ENCODE results near the gene ARSA.
A peak's percentile ranks its signal among the peaks of the same experiment; 100 is the strongest.

Gene ARSA

DNA sequence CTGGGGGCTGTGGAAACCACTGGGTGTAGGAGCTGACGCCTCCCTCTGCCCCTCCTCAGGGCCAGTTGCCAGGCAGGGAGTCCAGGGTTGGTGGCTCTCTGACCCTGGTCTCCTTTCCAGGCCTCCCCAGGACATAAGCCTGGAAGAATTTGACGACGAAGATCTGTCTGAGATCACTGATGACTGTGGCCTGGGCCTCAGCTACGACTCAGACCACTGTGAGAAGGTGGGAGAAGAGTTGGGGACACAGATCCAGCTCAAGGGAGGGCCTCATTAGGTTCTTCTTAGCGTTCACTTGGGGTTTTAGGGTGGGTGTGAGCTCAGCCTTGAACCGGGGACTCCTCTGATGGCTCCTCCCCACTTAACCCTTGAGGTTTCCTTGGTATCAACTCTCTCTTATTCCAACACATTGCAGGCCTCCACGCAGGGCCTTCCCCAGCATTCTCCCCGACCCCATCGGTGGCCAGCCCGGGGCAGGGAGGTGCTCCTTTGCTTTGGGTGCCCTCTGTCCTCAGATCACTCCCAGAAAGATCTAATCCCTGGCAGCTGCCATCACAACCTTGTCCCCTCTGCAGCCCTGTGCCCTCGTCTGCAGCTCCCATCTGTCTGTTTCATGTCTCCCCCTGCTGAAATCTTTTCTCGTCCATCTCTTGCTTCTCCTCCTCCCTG is 26.1 kb downstream of the ARSA start:
- DNase-seq, result no peak

DNA sequence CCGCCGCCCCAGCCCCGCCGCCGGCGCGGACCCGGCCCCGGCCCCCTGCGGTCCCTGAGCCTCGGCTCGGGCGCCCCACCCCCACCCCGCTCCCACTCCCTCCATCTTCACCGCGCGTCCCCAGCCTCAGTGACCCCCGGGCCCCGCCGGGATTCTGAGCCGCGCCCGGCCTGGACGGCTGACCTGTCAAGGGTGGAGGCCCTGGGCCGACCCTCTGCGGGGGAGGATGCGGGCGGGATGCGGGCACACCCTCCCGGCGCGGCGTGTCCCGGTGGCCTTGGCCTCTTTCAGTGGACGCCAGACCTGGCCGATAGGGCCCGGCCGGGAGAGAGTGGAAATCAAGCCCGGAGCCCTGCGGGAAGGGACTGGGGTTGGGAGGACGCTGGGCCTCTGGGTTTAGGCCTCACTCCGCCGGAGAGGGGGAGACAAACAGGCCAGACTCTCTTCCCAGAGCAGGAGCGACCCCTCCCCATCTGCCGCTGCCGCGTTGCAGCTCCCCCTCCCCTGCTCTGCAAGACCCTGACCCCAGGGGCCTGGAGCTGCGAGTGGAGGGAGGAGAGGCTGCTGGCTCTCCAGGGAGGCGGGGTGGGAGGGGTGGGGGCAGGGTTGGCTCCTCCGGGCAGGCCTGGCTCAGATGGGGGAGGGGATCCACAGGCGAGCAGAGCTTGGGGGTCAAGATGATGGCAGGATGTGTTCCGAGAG is 26.8 kb downstream of the ARSA start:
- DNase-seq, result peak; percentile 35

DNA sequence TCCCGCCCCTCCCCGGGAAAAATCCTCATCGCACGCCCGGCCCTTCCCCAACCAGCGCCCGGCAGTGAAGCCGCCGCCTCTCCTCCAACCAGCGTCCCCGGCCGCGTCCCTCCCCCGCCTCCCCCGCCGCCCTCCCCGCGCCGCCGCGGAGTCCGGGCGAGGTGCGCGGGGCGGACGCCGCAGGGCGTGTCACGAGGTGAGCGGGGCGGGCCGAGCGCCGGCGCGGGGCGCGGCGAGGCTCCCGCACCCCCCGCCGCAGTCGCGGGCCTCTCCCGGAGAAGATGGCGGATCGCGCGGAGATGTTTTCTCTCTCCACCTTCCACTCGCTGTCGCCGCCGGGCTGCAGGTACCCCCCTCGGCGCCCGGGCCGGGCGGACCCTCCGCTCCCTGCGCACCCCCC is 27.4 kb downstream of the ARSA start, which contains the start of gene MAPK8IP2:
Gene MAPK8IP2 (plus strand): TSS at position 256 of the 400 bp plus-strand sequence. CDS start 26 bp downstream, at position 282.
- DNase-seq, result peak; percentile 79

DNA sequence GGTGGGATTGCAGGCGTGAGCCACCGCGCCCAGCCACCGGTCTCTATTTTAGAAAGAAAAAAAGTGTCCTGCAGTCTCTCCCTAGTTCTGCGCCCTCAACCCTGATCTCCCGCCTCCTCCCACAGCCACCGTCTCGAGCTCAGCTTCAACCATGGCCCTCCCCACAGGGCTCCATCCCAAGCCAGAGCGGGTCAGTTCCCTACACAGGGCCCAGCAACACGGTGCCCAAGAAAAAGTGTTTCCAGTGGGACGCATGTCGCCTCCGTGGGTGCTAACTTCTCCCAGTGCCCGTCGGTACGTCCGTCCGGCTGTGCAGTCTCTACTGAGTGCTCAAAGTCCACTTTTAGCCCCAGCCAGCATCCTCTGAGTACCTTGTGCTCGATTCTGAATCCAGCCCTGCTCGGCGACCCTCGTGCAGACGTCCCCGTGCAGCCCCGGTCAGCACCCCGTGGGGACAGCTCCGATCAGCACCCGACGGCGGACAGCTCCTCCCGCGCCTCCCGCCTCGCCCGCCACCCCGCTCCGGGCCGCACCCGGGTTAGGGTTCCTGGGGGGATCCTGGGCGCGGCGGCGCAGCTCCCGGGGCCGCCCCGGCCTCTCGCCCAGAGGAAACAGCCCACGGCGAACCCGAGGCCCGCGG is 28.0 kb downstream of the ARSA start:
- peak; percentile 62 for DNase-seq

DNA sequence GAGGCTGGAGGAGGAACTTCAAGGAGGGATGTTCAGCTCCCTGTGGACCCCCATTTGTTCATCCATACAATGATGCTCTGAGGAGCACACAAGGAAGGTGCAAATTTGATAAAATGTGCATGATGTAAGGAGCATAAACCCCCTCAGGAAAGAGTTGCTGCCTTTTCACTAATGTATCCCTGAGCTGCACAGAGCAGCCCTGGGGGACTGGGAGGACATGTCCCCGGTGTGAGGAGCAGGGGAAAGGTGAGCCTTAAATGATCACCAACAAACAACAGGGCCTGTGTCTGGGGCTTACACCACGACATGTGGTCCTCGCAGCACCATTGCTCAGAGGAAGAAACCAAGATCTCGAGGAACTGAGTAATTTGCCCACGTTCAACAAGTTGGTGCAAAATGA is 30.9 kb downstream of the ARSA start:
- no peak for DNase-seq

DNA sequence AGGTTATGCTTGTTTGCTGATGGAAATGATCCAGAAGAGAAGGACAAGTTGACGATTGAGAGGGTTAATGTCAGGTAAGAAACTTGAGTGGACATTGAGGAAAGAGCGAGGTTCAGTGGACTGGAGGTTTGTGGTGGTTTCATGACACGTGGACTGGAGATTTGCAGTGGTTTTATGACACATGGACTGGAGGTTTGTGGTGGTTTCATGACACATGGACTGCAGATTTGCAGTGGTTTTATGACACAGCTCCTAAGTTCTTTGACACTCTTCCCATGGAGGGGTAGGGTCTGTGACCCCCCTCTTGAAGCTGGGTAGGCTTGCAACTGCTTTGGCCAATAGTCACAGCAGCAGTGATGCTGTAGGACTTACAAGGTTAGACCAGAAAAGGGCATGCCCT is 32.8 kb downstream of the ARSA start:
- no peak for DNase-seq

DNA sequence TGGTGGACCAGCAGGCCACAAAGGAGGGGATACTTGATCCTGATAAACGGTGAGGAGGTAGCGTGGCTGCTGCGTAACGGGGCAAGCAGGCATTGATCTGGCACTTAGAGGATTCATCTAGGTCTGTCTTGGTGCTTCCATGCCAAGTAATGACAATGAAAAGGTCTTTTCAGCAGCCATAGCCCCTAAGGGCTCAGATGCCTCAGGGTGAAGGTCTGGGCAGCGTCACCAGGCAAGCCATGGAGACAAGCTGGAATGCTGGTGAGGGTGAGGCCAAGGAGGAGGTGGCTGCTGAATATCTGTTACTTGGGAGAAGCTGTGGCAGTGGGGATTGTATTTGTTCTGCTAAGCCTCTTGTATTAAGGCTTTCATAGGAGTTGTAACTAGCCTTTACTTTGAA is 40.5 kb downstream of the ARSA start:
- no peak for DNase-seq

DNA sequence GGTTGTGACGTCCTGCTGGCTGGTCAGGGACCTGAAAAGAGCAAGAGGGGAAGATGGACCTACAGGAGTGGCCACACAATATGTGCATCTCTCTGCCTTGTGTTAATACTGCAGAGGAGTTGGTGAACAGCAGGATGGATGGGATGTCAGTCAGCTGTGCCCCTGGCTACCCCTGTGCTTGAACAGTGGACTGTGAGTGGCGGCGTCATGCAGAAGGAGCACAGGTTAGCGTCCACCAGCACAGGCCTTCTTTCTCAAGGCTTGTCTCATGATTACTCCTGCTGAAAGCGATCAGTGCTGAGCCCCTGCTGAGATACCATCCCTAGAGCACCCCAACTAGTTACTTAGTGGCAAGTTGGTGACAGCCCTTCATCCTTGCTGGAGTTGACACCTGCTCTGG is 41.5 kb downstream of the ARSA start:
- DNase-seq, result no peak

DNA sequence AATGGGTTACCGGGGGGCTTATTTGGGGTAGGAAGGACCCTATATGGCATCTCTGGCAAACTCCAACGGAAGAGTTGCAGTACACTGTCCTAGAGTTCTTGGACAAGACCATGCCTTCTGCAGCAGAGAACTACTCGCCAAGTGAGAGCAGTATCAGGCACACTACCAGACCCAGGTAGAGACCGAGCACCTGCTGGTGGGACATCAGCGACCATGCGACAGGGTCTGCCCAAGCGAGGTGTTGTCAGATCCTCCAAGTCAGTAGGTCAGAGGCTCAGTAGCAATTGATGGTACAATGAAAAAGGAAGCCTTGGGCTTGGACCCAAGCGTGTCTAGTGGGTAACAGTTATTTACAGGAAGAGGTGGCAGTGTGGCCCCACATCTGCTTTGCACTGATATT is 42.2 kb downstream of the ARSA start:
- DNase-seq, result no peak

DNA sequence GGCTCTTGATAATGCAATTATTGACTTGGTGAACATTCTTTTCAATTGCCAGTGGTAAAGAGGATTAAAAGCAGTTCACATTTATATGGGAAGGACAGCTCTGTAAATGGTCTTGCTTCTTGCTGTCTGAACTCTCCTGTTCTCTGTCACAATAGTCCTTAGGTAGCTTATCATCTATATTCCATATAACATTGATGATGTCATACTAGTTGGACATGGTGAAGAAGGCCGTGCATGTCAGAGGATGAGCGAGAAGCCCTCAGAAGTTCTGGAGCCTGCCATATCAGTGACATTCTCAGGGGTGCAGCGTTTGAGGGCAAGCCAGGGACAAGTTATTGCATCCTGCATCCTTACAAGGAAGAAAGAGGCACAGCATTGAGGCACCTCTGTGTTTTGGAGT is 42.7 kb downstream of the ARSA start:
- no peak for DNase-seq

DNA sequence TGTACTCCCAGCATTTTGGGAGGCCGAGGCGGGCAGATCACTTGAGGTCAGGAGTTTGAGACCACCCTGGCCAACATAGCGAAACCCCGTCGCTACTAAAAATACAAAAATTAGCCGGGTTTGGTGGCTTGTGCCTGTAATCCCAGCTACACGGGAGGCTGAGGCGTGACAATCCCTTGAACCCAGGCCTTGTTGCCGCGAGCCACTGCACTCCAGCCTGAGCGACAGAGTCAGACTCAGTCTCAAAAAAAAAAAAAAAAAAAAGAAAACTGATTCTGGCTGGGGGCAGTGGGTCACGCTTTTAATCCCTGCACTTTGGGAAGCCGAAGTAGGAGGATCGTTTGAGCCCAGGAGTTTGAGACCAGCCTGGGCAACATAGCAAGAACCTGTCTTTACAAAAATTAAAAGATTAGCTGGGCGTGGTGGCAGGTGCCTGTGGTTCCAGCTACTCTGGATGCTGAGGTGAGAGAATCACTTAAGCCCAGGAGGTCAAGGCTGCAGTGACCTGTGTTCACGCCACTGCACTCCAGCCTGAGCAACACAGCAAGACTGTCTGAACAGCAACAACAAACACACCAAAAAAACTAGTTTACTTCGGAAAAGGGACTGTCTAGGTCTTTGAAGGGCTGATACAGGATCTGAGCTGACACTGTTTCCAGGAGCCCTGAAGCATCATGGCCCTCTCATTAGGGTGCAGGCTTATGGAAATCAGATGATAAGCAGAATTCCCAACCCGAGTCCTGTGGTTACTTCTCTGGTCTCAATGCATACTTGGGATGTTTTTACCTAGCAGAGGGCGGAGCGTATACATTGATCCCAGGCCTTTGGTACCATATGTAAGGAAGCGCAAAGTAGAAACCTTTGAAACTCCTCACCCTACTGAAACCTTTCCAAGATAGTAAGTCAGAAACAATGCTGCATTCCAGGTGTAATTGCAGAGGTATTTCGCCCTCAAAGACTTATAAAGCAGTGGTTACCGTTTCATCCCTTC is 43.6 kb downstream of the ARSA start:
- no peak for DNase-seq

DNA sequence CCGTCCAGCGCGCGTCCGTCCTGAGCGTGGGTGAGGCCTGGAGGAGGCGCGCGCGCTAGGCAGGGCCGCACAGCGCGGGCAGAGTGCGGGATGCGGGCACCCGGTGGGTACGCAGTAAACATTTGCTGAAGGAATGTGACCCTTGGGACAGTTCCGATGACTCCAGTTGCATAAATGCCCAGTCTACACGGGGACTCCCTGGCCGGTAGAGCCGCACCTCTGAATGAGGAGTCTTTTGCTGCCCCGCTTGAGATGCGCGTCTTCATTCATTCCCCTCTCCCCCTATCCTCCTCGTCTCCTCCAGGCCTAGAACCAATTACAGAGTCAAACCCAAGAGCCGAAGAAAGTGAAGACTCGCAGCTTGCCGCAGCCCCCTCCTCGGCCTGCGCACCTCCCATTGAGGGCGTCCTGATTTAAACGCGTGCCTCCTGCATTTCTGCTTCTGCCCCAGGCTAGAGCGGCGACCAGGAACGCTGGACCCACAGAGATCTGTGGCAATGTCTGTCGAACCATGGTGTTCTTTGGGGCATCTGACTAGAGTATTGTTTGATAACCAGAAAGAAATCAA is 44.6 kb downstream of the ARSA start:
- no peak for DNase-seq

DNA sequence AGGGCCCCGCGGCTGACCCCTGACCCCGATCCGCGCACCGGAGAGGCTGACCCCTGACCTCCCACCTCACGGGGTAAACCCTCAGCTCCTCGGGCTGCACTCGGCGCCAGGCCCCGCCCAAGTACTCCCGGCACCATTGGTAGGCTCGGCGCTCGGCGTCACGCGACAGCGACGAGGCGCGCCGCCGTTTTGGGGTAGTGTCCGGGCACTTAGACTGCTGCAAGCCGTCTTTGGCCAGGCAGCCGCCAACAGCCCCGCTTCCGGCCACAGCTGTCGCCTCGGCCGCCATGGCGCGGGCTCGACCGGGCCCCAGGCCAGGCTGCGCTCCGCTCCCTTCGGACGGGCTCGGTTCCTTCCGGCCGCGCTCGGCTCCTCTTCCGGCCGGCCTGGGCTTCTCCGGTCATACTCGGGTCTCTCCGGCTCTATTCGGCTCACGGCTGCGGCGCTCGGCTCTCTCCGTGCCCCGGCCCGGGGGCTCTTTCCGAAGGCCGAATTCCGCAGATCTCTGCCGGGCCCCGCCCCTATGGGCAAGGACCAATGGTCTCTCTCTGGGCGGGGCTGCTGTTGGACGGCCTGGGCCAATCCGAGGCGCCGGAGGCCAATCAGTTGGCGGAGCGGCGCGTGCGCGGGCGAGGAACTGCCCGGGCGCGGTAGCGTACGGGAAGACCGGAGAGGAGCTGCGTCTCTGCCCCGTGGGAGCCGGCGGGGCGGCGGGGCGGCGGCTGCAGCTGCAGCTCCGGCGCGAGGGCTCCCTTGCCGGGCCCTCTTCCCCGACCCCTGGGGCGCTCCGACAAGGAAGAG is 45.3 kb downstream of the ARSA start, which contains the start of gene CHKB:
Gene CHKB (minus strand): TSS at position 357 of the 801 bp plus-strand sequence. CDS start 68 bp downstream, at position 289.
- DNase-seq, result peak; percentile 98

DNA sequence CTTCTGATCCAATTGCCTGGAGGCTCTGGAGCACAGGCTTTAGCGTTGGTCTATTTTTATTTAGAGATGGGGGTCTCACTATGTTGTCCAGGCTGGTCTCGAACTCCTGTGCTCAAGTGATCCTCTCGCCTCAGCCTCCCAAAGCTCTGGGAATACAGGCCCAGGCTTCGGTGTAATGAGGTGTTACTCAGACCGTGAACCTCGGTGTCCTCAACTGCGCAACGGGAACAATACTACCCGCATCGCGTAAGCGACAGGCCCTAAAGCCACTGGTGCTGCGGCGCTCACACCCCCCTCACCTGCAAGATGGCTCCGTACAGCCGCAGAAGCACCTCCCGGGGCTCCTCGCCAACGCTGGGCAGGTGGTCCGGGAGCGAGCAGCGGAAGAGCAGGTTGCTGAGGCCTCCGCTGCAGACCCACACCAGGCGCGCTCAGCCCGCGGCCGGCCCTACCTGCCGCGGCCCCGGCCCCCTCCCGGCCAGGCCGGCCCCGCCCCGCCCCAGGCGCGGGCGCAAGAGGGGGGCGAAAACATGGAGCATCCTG is 45.9 kb downstream of the ARSA start:
- DNase-seq, result peak; percentile 70

DNA sequence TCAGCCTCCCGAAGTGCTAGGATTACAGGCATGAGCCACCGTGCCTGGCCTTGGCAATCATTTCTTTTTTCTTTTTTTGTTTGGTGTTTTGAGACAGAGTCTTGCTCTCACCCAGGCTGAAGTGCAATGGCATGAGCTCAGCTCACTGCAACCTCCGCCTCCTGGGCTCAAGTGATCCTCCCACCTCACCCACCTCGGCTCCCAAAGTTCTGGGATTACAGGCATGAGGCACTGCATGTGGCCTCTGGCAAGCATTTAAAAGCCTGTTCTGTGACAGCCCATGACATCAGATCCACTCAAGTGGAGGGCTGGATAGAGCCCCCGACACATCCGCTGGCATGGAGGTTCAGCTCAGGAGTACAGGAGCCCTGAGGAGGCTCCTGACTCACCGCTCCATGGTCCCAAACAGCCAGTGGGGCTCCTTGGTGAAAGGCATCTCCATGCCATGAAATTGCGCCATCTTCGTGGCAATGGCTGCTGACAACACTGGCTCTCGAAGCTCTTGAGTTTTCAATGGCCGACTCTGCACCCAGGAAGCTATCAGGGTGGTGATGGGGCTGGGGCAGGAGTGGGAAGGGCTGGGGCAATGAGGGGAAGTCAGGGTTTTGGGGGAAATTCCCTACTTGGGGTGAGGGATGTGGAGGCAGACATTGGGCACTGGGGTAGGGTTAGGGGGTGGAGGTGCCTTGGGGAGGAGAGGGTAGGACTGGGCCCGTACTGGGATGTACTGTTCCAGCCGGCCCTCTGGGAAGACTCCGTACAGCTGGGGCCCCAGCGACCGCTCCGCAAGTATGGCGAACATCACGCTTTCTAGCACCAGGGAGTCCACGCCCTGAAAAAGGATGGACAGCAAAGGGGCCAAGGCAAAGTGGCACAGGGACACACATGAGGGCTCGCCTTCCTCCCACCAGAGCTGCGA is 46.7 kb downstream of the ARSA start:
- no peak for DNase-seq

DNA sequence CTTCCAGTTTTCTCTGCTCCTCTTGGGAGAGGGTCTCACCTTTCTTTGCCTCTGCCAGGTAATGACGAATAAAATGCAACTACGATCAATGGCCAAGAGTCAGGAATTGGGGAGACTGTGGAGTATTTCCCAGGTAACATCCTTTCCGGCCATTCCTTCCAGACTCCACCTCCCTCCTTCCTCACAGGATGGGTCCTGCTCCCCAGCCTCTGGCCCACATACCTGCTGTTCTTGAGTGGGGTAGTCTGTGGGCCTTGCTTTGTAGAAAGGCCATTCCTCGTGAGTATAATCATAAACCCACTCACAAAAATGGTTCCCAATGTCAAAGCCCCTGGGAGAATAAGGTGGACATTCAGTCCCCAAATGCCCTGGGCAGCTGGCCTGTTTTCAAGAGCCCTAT is 48.2 kb downstream of the ARSA start:
- no peak for DNase-seq

DNA sequence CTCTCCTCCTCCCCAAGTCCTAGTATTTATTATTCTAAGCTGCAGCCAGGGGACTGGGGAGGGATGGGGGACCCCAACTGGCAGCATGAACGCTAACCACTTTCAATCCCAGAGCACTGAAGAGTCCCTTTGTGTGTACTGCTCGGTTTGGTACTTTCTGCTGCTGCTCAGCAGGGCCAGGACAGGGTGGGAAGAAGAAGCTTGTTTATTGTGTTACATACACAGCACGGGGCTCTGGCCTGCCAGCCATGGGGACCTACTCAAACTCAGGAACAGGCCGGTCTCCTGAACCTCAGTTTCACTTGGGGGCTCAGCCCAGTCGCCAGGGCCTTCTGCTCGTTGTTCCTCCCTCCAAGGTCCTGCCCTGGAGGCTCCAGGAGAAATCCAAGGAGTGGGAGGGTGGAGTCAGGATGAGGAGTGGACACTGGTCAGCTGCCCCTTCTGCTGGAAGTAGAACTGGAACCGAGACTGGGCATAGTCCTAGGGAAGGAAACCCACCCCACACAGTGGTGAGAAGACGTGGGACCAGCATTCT is 49.1 kb downstream of the ARSA start:
- no peak for DNase-seq

DNA sequence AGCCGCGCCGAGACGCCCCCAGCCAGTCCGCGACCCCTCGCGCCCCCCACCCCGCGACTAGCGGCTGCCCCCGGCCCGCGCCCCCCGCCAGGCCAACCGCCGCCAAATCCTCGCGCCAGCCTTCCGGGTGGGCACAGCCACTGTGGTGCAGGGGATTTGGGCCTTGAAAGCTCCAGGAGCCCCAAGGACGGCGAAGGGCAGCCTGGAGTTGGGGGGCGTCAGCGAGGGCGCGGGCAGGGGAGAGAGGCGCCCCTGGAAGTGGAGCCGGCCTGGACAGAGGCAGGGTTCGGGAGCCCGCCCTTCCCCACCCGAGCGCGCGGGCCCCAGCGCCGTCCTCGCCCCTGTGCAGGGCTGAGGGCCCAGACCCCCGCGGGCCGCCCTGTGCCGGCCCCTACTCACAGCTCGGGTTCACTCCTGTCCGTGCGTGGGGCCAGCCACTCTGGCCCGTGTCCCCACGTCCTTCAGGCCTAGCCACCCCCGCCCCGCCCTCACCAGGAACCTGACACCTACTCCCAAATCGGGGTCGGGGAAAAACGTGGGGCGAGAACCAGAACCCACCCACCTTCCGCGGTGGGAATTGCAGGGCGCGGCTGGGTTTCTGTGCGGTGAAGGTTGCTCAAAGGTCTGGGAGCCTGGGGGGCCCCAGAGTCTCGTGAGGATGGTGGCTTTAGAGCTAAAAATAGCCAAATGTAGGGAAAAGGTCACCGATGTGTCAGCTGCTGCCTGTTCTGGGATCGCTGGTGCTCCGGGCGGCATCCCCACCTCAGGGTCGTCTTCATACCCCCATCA is 49.8 kb downstream of the ARSA start, which contains the start of gene CPT1B:
Gene CPT1B (minus strand): TSS at position 441 of the 789 bp plus-strand sequence. CDS start 512 bp downstream, outside the sequence.
- no peak for DNase-seq

DNA sequence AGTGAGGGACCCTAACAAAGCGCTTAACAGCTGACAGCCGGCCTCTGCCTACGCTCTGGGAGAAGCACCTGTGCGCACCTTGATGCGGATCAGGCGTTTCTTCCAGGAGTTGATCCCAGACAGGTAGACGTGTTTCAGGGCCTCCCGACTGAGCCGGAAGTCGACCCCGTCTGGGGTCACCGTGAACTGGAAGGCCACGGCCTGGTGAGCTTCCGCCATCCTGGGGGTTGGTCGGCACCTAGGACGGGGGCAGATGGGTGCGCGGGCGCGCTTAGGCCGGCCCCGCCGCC is 50.3 kb downstream of the ARSA start:
- DNase-seq, result no peak
